Left ventricle myocardium superior (tissue), 1 donor: ENCODE measurements around the gene RPP25L. TPM values are rescaled to one million over a fixed set of nuclear protein-coding genes. Genes with fewer than 3 reads are reported as not detected.

Experiments
- ATAC-seq: fragments of 200-7000 bp; cut with Tn5 transposase; one replicate; pipeline ENCODE4 v1.9.1; 2020; ENCODE audit warnings: mild to moderate bottlenecking, moderate library complexity
- DNase-seq: peaks from one replicate; pipeline ENCODE4 v3.0.0-alpha.2; 2020
- intact Hi-C: fragments of 100-400 bp; cut with micrococcal nuclease; formaldehyde crosslinking; loops from one replicate; pipeline ENCODE4 v1.11.0; 2022
- total RNA-seq: library from RNA; stranded (reverse); fragmentation: NEBNext Ultra II Directional; extraction: Animal tissue kit (Norgen Biotek cat#: 25700); gene quantifications from one replicate; pipeline ENCODE4 v1.2.1, GENCODE V29; 2021
- donor health status: DM: no; HTN: yes; CAD: no; lungs with severe emphysema.

The RPP25L gene
- total RNA-seq, 1 donor from 2014 or later, result 40.8 TPM

DNA sequence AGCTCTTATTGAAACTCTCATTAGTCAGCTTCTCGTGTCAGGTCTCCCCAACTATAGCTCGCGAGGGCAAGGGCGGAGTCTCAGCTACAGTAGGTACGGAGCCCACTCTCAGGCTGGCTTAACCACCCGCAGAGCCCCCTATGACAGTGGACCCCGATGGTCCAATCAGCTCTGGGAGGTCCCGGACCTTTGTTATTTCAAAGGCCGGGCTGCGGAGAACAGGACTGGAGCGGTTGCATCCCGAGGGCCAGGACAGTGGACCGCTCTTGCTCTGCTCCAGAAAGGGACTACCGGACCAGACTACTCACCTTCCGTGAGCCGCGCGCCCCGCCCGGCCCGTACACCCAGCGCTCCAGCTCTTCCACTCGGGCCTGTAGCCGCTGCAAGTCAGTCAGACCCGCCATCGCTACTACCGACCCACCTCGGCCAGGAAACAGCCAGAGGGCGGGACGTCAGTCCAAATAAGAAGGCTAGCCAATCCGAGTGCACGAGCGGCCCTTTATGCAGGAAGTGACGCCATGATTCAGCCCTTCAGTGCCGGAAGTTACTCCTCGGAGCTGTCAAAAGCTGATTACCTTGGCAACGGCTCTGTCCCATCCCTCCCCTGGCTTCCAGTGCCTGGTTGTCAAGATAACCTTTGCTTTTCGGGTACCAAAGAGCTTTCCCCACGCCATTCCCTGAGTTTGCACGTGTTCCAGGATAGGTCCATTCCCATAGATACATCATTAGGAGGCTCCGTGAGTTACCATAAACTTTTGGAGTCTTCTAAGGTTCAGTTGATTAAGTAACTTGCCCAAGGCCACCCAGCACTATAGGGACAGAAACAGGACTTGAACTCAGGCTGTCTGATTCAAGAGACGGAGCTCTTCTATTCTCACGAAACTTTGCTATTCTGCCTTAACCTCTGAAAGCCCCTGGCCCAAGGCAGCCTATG, 8.4 kb upstream of the RPP25L start, which contains the start of gene DCTN3:
DCTN3 (minus strand) TSS at position 435 of the 934 bp plus-strand sequence; CDS start at position 404, 31 bp downstream.
- intact Hi-C loops, result no loop called here
- DNase-seq (peak; percentile 93), ATAC-seq (peak; percentile 99)

DNA sequence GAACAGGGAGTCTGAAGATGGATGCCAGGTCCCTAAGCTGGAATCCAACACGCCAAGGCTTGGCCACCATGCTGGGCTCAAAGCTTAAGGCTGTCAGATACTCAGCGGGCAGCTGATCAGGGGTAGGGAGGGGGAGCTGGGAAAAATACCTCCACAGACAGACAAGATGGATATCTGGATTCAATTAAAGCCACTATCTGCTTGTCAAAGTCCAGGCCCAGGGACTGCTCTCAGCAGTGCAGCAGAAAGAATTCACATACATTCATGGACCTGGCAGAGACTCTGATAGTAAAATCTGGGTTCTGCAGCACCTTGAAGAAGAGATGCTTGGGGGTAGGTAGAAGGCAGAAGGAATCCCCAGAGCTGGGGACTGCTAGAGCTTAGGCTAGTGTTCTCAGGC, 3.2 kb upstream of the RPP25L start:
- intact Hi-C loops, result no loop called here
- DNase-seq, result no peak
- ATAC-seq, result no peak

DNA sequence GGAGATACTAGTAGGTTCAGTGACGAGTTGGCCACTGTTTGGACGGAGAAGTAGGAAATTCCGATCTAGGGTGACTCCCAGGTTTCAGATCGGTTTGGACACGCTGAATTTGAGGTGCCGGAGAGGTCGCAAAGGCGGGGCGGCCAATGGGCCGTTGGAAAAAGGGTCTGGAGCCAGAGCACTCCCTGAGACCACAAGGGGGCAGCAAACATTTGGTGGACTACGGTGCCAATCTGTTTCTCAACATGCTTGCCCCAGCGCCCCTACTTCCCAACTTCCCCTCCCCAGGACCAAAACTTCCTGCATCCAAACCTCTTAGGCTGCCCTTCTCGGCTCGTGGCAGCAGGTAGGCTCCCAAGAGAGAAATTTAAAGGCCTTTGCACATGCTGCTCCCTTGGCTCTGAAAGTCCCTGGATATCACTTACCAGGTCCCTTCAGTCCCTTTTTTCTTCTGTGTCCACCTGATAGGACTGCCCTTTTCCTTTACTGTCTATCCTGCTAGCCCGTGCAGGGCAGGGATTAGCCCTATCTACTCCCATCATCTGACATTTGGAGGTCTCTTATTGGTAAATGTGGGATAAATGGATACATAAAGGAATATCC, 992 bp upstream of the RPP25L start:
- intact Hi-C loops, result no loop called here
- DNase-seq (peak; percentile 74), ATAC-seq (peak; percentile 71)

DNA sequence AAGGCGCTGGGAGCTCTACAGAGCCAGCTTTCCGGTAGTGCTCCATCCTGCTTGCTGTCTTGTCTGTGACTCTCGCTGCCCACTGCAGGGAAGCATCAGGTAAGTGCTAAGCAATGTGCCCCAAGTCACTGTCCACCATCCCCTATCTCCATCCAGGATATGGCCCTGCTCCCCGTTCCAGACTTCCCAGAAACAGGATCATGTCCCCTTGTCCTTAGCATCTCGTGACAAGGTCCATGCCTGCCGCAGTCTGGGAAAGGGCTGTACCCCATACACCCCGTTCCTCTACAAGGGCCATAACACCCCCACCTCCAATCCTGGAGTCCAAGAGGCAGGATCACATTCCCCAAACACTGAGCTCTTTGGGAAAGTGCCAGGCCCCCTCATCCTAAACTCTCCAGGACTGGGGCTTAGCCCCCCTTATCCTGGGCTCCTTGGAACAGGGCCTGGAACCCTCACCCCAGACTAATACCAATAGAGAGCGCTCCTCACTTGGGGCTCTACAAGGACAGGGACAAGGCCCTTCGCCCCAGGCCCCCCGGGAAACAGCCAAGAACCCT, 566 bp downstream of the RPP25L start:
- intact Hi-C loops, result no loop called here
- peak; percentile 34 for ATAC-seq
- DNase-seq, result no peak

DNA sequence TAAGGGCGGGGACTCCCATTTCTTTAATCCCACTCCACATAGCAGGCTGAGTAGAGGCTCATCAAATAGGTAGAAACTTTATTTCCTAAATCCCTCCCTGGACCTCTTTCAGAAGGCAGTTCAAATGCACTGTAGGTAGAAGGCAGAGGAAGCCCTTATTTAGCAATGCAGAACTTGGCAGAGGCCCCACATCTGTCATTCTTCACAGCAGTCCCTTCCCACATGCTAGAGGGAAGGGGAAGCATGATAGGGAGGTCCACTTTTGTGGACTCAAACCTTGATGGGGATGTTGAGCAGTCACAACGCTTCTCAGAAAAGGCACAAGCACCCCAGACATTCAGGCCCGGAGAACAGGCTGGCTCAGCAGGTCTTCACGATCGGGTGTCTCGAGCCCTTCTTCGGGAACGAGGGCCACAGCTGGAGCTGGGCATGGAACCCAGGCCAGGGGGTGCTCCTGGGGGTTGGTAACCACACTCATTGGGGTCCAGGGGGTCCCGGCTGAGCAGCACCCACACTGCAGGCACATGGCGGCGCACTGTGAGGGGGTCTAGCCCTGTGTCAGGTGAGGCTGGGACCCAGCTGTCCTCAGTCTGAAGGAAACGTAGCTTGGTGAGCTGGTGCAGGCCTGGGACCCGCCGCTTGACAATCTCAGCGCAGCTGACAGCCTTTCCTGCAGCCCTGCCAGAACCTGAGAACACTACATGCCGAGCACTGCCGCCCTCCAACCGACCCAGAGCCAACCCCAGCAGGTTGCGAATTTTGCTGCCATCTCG, 1.3 kb downstream of the RPP25L start:
- ATAC-seq (peak; percentile 34), DNase-seq (peak; percentile 54)
- intact Hi-C loops, result no loop called here

DNA sequence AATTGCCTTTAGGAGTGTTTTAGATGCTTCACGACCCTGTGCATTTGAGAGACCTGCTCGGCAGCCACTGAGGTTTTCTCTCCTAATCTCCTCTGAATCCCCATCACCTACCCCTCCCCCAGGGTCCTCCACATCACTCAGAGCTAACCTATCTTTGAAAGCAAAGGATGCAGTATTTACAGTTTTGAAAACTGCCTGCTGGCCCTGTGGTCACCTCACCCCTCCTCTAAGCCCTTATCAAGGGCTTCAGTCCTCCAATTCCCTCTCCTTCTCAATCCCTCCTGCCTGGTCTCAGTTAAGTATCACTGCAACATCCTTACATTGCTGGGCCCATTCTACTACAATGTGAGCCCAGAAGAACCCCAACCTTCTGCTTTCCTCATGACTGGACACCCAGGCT, 4.6 kb downstream of the RPP25L start:
- ATAC-seq, result no peak
- intact Hi-C loops, result loop anchor here (10.0 kb wide), 1 partner anchor 273 kb away; no protein-coding TSS in a partner anchor
- DNase-seq, result no peak

DNA sequence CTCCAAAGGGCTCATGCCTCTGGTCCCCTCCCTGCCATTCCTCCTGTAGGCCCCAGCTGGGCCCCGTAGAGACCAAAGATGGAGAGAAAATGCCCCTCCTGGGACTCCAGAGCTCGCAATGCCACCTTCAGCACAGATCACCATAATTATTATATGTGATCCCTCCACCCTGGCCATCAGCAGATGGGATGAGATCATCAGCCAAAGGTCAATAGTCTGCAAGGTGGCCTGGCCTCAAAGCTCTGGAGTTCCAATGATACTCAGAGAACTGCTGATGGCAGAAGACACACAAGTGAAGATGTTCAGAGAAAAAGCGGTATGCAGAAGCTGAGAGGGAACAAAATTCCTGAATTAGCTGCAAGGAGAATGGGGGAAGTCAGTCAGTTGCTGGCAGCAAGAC, 5.0 kb downstream of the RPP25L start:
- DNase-seq, result no peak
- ATAC-seq, result no peak
- intact Hi-C loops, result loop anchor here (10.0 kb wide), 1 partner anchor 272 kb away; no protein-coding TSS in a partner anchor

DNA sequence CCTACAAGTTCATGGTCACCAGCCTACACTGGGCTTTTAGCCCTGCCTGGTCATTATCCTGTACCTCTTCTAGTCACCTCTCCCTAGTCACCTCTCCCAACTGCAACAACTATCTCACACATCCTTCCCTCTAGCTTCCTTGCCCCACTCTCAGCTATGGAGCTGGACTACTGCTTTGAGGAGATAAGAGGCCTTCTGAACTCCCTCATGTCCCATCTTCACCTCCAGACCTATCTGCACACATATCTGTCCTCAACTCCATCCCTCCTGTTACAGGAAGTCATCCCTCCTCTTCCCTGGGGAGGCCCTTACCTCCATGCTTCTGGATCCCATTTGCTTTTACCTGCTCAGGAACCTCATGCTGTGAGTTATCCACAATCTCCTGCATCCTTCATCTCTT, 5.7 kb downstream of the RPP25L start:
- ATAC-seq (no peak), DNase-seq (no peak)
- intact Hi-C loops, result loop anchor here (10.0 kb wide), 1 partner anchor 271 kb away; no protein-coding TSS in a partner anchor

DNA sequence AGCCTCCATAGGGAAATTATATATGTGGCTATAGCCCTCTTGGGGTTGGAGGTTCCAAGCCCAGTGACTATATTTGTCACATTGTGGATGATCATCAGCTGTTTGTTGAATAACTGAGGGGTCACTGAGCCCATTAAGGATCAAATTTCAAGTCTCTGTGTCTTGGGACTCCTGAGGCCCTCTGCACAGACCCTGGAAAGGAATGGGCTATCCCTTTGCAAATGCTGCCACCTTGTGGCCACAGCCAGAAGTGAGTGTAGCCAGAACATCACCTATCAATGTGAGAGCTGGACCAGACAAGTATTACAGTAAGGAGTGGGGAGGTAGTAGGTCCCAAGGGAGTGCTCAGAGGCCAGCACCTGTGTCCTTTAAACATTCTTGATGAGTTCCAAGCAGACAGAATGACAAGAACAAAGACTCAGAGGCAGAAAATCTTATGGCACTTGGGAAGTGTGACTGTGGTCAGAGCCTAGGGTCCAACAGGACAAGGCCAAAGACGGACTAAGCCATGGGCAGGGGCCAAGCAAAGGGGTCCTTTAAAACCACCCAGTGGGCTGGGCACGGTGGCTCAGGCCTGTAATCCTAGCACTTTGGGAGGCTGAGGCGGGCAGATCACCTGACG, 8.2 kb downstream of the RPP25L start:
- ATAC-seq (peak; percentile 91), DNase-seq (peak; percentile 90)
- intact Hi-C loops, result loop anchor here (10.0 kb wide), 1 partner anchor 269 kb away; no protein-coding TSS in a partner anchor

DNA sequence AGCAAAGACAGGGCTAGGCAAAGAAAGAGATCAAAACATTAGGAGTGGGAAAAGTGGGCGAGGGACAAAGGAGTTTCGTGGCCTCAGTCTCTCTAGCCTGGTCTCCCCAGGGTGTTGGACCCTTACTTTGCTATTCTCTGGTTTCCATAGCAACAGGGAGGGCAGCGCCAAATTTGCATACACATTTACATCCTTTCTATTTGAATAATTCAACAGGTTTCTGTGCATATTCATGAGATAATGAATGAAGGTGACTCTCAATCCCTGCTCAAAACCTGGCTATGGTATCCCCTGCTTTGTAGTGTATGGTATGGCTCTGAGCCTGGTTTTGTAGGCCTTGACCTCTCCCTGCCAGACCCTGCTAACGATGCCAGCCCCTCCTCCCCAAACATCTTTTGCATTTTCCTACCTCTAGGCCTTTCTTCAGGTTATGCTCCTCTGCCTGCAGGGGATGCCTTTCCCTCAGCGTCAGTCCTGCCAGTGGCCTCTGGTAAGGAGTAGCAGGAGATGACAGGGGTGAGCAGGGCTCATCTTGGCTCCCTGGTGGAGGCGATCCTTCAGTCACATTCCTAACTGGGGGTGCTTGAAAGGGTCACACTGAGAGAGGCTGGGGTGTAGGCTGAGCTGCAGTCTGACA, 9.8 kb downstream of the RPP25L start:
- ATAC-seq (no peak), DNase-seq (no peak)
- intact Hi-C loops, result loop anchor here (10.0 kb wide), 1 partner anchor 267 kb away; no protein-coding TSS in a partner anchor

DNA sequence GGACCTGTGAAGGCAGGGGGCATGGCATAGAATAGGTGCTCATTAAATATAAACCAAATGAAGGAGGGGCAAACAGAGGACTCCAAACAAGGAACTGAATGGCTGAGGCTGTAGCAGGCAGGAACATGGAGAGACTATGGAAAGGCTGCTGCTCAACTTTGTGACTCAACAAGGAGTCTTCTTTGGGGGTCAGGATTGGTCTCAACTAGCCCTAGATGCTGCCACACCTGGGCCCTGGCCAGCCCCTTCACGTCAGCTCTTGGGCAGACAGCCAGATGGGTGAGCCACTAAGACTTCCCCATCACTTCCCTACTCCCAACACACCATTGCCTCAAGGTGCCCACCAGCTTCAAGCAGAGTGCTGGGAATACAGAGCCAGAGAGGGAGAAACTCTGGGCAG, 11.0 kb downstream of the RPP25L start:
- ATAC-seq, result no peak
- DNase-seq, result no peak
- intact Hi-C loops, result loop anchor here (10.0 kb wide), 1 partner anchor 266 kb away; no protein-coding TSS in a partner anchor

DNA sequence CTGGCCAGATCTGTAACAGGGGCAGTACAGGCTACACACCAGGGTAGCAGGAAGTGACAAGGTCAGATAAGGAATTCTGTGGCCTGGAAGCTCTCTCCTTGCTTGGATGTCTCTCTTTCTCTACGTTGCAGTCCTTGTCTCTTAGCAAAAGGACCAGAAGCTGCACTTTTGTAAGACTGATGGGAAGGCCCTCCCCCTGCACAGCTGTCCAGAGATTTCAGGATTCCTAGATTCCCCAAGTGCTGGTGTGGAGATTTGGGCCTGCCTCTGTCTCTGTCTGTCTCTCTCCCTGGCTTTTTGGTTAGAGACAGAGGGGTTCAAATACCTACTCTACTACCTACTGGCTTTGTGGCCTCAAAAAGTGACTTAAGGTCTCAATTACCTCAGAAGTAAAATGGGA, 12.4 kb downstream of the RPP25L start:
- DNase-seq, result no peak
- intact Hi-C loops, result no loop called here
- no peak for ATAC-seq

DNA sequence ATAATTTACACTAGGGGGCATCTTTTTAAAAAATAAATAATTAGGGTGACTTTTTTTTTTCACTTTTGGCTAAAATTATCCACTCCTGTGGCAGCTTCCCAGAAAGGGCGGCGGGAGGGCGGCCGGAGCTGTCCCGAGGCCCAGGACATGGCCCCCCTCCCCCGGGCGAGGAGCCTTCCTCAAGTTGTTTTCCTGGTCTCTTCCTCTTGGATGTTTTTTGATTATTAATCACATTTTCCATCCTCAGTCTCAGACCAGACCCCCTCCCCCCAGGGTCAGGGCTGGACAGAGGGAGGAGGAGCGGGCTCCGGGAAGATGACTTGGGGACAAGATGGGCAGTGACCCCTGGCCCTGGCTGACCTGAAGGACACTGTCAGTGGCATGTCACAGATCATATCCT, 17.7 kb downstream of the RPP25L start:
- intact Hi-C loops, result no loop called here
- ATAC-seq, result no peak
- DNase-seq, result peak; percentile 68

DNA sequence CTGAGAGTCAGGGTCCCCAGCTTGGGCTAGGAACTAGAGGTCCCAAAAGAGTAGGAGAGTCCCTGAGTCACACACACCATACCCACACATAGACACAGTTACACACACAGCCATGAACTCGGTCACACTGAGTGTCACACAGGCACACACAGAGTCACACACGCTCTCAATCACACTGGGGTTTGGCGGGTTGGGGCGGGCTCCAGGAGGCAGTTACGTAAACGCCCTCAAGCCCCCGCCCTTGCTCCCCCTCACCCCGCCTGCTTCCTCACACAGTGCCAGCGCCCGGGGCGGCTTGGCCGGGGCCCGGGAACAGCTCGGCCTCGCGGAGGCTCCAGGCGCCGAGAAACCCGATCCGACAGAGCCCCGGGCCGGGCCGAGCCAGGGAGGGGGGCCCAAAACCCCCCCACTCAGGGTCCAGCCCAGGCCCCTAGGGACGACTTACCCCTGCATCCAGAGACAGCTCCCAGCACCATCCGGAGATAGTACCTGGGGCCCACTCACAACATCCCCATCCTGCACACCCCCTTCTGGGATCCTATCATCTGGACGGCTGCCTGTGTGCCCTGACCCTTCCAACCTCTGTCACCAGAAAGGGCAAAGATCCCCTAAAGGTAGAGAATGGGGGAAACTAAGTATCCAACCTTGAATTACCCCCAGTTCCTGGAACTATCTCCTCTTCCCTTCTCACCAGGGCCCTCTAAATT, 18.8 kb downstream of the RPP25L start:
- intact Hi-C loops, result no loop called here
- DNase-seq (peak; percentile 90), ATAC-seq (peak; percentile 83)

DNA sequence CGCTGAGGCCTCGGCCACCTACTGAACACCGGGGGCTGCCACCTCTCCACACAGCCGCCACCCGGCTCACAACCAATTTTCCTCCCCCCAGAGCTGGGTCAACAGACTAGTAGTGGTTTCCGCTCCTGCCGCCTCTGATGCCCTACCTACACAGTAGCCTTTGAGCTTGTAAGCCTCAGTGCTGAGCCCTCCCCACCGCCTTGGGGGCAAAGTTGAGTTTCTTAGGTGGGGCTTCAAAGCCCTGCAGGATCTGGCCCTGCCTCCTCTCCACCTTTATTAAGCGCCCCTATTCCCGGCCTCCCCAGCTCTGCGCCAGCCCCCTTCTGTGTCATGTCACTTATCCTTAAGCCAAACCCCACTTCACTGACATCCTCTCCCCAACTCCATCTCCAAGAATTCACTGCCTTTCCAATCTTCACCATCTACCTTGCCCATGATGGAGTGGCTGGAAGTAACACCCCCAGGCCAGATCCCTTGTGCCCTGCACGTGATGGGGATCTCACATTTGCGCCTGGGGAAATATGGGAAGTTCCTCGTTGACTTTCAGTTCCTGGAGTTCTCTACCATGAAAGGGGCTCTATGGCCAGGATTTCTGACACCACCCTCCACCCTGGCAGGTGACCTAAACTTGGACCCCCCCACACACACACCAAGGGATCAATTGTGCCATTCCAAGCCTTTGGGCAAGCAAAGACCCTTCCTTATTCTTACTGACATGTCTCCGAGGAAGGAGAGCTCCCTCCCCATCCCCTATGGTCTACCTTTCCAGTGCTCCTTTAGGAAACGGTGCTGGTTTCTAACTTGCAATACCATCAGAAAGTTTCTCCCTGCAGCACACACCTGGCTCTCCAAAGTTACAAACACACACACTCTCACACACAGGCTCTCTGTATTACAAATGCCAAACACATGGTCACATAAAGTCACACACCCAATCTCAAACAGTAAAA, 19.7 kb downstream of the RPP25L start:
- ATAC-seq, result no peak
- no peak for DNase-seq
- intact Hi-C loops, result no loop called here

DNA sequence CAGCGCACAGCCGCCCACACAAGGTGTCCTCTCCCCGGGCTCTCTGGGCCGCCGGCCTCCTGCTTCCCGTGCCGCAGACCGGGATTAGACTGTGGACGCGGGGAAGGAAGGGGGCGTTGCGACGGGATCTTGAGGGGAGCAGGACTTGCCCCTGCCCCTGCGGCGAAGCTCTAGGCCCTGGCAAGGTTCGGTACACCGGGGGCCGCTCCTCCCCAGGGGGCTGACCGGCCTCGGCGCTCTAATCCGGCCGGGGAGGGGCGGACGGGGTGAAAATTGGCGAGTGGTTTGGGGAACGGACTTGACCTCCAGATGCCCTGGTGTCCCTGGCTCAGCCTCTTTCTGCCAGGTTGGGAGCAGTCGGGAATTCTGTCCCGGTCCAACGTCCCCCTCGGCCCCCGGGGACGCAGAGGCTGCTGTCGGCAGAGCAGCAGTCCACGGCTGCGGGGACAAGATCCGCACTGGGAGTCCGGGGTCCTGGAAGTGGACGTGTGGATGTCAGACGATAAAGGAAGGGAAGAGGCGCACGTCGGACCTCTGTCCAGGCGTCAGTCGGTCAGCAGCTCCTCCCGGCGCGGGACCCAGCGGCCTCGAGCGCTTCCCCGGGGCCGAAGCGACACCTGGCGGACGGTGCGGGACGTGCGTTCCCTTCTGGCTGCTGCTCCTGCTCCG, 20.5 kb downstream of the RPP25L start:
- DNase-seq (peak; percentile 93), ATAC-seq (peak; percentile 87)
- intact Hi-C loops, result no loop called here
